Mesodermal cell (in vitro differentiated cells): ENCODE measurements around the gene LAMB2.

ENCODE experiments used
- H3K27ac ChIP-seq: 2 replicates; pipeline ENCODE4 v1.7.0; 2013; ENCODE audit warnings: mild to moderate bottlenecking, low read depth, low read length, moderate library complexity; ENCODE audit not compliant: severe bottlenecking
- H3K36me3 ChIP-seq: 2 replicates; pipeline ENCODE4 v1.7.1; 2013; ENCODE audit warnings: mild to moderate bottlenecking, low read length, moderate library complexity; ENCODE audit not compliant: control insufficient read depth, insufficient read depth
- H3K4me1 ChIP-seq: one replicate; pipeline ENCODE4 v1.7.1; 2013; ENCODE audit warnings: mild to moderate bottlenecking, low read length; ENCODE audit not compliant: insufficient read depth, control insufficient read depth, poor library complexity, severe bottlenecking
- H3K4me3 ChIP-seq: 2 replicates; pipeline ENCODE4 v1.7.0; 2013; ENCODE audit warnings: low read length, control low read depth, mild to moderate bottlenecking; ENCODE audit not compliant: insufficient read depth, poor library complexity, severe bottlenecking; ENCODE audit errors: extremely low read depth
- H3K9me3 ChIP-seq: 2 replicates; pipeline ENCODE4 v1.7.1; 2013; ENCODE audit warnings: mild to moderate bottlenecking, low read length, moderate library complexity; ENCODE audit not compliant: control insufficient read depth
- WGBS, 2 experiments: methylation state at CpG; one replicate each; pipeline ENCODE4 v1.1.5; 2013; ENCODE audit warnings: missing lambda C conversion rate in 2 of 2; ENCODE audit not compliant: insufficient coverage in 2 of 2; 5-methylcytosine and 5-hydroxymethylcytosine counted together

Gene LAMB2

DNA sequence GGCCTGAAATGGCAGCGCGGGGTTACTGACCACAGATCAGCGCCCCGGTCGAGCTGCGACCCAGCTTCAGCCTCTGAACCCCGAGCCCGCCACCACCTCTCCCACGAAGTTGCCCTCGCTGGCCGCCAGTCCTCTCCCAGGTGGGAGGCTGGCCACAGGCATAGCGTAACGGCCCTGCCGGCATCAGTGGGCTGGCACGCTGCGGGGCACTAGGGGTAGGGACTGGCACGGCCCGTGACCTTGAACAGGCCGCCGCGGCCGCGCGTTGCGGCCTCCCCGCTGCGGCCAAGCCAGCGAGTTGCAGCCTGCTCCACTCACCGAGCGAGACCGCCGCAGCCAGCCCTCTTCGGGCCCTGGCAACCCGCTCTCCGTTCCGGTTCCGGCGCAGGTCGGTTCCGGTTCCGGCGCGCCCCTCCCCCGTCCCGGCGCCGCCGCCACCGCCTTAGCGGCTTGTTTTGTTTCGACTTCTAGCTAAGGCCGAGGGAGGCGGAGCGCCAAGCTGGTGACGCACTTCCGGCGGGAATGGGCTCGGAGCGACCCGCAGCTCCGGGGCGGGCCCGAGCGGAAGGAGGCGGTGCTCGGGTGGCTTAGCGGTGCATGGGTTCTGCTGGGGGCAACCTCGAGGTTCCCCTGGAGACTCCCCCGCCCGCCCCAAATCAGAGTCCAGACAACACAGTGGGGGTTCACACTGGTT lies 12.3 kb downstream of the LAMB2 start, which contains the start of gene USP19:
USP19 (minus strand) TSS at position 386 of the 694 bp plus-strand sequence. CDS start 1,678 bp downstream, outside the sequence.
- Histone ChIP-seq H3K4me1 (peaks cover 6% of the 10 kb centered on the region), H3K9me3 (no peaks in the 10 kb centered on the region), H3K27ac (peak within 1 kb of the TSS; percentile 98), H3K4me3 (peak within 1 kb of the TSS; percentile 67), H3K36me3 (peaks cover 79% of the 10 kb centered on the region)
- WGBS, 2 experiments, result 1 to 2% methylated on average over 59 to 61 of the region's 70 CpGs

DNA sequence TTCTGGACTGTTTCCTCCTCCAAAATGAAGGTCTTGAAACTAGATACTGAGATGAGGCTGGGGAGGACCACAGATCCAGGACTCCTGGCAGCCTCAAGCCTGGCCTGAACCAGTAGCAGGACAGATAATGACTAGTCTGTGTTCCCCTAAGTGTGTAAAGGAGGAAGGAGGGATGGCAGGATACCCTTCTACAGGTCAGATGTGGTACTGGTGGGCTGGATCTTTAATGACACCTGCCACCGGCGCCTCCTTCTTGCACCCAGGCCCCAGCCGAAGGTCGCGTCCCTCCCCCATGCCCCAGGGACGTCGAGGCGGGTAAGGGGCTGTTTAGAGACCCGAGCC lies 12.8 kb downstream of the LAMB2 start:
- Histone ChIP-seq H3K4me3 (peak overlapping the region; percentile 67), H3K27ac (peak overlapping the region; percentile 98), H3K4me1 (peaks cover 6% of the 10 kb centered on the region), H3K36me3 (peaks cover 79% of the 10 kb centered on the region), H3K9me3 (no peaks in the 10 kb centered on the region)
- WGBS, 2 experiments, result 0 to 1% methylated on average over 8 to 9 of the region's 9 CpGs

DNA sequence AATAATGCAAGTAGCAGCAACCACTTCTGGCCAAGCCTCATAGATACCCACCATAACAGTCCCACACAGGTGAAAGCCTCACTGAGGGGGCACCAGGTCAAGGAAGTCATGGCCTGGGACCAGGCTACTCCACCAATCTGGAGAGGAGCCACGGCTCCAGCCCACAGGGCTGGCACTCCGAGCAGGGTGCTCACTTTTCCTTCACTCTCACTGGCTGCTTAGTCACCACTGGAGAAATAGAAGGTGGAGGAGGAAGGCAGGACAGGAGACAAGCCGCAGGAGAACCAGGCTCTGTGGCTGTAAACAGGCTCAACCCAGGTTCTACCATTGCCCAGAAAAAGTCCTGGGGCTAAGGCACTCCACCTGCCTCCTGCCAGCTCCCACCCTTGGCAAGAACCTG lies 13.4 kb downstream of the LAMB2 start:
- Histone ChIP-seq H3K36me3 (peaks cover 79% of the 10 kb centered on the region), H3K4me3 (peak overlapping the region; percentile 67), H3K27ac (no peak overlapping the region), H3K9me3 (no peaks in the 10 kb centered on the region), H3K4me1 (peaks cover 6% of the 10 kb centered on the region)
- WGBS, 2 experiments, result 76 to 100% methylated on average over 1 to 2 of the region's 3 CpGs

DNA sequence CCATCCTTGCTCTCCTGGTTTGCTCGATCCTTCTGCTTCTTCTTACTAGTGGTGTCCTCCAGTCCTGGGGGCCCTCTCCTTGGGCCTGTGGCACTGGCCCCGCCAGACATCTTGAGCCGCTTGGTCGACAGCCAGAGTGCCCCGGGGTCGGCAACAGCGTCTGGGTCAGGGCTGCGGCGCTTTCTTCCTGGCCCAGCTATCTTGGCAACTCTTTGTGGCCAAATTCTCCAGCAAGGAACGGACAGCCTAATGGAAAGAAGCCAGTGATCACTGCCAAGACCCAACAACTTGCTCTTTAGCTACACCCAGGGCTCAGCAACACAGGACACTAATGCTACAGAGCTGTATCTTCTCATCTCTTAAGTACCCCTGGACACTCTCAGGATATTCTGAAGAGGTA lies 13.8 kb downstream of the LAMB2 start:
- no peaks in the 10 kb centered on the region for H3K9me3 ChIP-seq
- peaks cover 79% of the 10 kb centered on the region for H3K36me3 ChIP-seq
- no peak overlapping the region for H3K27ac ChIP-seq

GRCh38 chr3:49112262-49112661 lies 20.6 kb downstream of the LAMB2 start:
- peaks cover 93% of the 10 kb centered on the region for H3K36me3 ChIP-seq
- 97 to 98% methylated on average over 10 to 13 of the region's 14 CpGs for WGBS, 2 experiments

More for the DNA sequence above, 13.8 kb downstream of the LAMB2 start:
- WGBS, 2 experiments, result 94 to 99% methylated on average over 9 to 10 of the region's 10 CpGs
- H3K4me1 ChIP-seq, result peaks cover 6% of the 10 kb centered on the region
- no peak overlapping the region for H3K4me3 ChIP-seq

GRCh38 chr3:49111347-49111746 lies 21.5 kb downstream of the LAMB2 start:
- WGBS, 2 experiments, result 96 to 97% methylated on average over 5 to 6 of the region's 6 CpGs
- no peak overlapping the region for H3K4me3 ChIP-seq
- H3K4me1 ChIP-seq, result no peaks in the 10 kb centered on the region
- H3K9me3 ChIP-seq, result no peaks in the 10 kb centered on the region
- H3K36me3 ChIP-seq, result peaks cover 84% of the 10 kb centered on the region
- H3K27ac ChIP-seq, result no peak overlapping the region

More at GRCh38 chr3:49112262-49112661, 20.6 kb downstream of the LAMB2 start:
- Histone ChIP-seq H3K4me3 (no peak overlapping the region), H3K9me3 (no peaks in the 10 kb centered on the region), H3K27ac (no peak overlapping the region), H3K4me1 (no peaks in the 10 kb centered on the region)

GRCh38 chr3:49110780-49111179 lies 22.1 kb downstream of the LAMB2 start:
- H3K36me3 ChIP-seq, result peaks cover 79% of the 10 kb centered on the region
- H3K27ac ChIP-seq, result no peak overlapping the region
- peaks cover 1% of the 10 kb centered on the region for H3K4me1 ChIP-seq
- no peak overlapping the region for H3K4me3 ChIP-seq
- no peaks in the 10 kb centered on the region for H3K9me3 ChIP-seq
- 94 to 96% methylated on average over 9 to 13 of the region's 13 CpGs for WGBS, 2 experiments

GRCh38 chr3:49108346-49108745 lies 24.5 kb downstream of the LAMB2 start:
- Histone ChIP-seq H3K36me3 (peaks cover 57% of the 10 kb centered on the region), H3K4me3 (no peak overlapping the region), H3K9me3 (no peaks in the 10 kb centered on the region), H3K27ac (no peak overlapping the region), H3K4me1 (peaks cover 11% of the 10 kb centered on the region)
- 95 to 98% methylated on average over 10 to 13 of the region's 14 CpGs for WGBS, 2 experiments

- WGBS, 2 experiments, result 1 to 2% methylated on average over 41 to 42 of the region's 50 CpGs
- Histone ChIP-seq H3K4me3 (peak within 1 kb of the TSS; percentile 82), H3K9me3 (no peaks in the 10 kb centered on the region), H3K4me1 (peaks cover 14% of the 10 kb centered on the region), H3K36me3 (peaks cover 61% of the 10 kb centered on the region), H3K27ac (peak within 1 kb of the TSS; percentile 98)
Measured at GRCh38 chr3:49104427-49105291, 28.2 kb downstream of the LAMB2 start, which contains the start of gene QARS1. TSS of gene QARS1 (minus strand) at chr3:49104757. CDS start at chr3:49104733, 24 bp downstream.

GRCh38 chr3:49104052-49104426 lies 28.8 kb downstream of the LAMB2 start:
- Histone ChIP-seq H3K9me3 (no peaks in the 10 kb centered on the region), H3K4me3 (peak overlapping the region; percentile 82), H3K36me3 (peaks cover 61% of the 10 kb centered on the region), H3K4me1 (peaks cover 14% of the 10 kb centered on the region), H3K27ac (peak overlapping the region; percentile 98)
- WGBS, 2 experiments, result 3 to 4% methylated on average over 5 to 8 of the region's 8 CpGs
